Measurements from ENCODE around the gene SDCCAG8. TPM values are rescaled to one million over a fixed set of nuclear protein-coding genes. Genes with fewer than 3 reads are reported as not detected.

Gene SDCCAG8
- total RNA-seq, 3 donors from 2014 or later (not counting 1 experiment from before 2014, with no cell fraction given), result 17.8 to 28.3 (median 21.2) TPM

DNA sequence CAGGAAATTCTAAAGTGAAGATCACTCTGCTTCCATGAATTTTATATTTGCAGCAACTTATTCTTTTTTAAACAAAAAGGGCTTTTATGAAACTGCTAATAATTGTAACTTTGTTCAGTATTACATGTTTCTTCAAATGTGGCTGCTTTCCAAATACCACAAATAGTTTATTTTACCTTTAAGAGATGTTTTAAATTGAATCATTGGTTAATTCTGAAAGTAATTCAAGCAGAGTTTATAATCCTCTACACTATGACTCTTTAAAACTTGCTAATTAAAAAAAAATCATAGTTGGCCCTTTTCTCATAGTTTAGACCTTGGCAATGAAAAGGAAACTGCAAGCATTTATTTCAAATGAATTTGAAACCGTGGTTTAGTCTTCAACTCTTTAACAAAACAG lies 59.6 kb downstream of the SDCCAG8 start:
- Histone ChIP-seq H3K4me1 (ENCODE audit: control insufficient read depth, insufficient read depth, low read length) (no peaks in the 10 kb centered on the region), H3K27me3 (ENCODE audit: control insufficient read depth, insufficient read depth, low read length) (no peaks in the 10 kb centered on the region), H3K27ac (ENCODE audit: low read length) (no peak overlapping the region), H3K36me3 (ENCODE audit: control insufficient read depth, insufficient read depth, low read length) (peaks cover 7% of the 10 kb centered on the region), H3K9me3 (ENCODE audit: control insufficient read depth, insufficient read depth, low read length) (no peaks in the 10 kb centered on the region), H3K4me3 (ENCODE audit: low read length) (no peak overlapping the region)
- WGBS (ENCODE audit: insufficient coverage), result 60% methylated on average over 1 of the region's 1 CpG
- ATAC-seq, result no peak
- no peaks in the 10 kb centered on the region for H3K36me3 Mint-ChIP-seq
- no peak for TF ChIP-seq CTCF (IDR thresholded peaks at IDR 0.05)
- no peaks in the 10 kb centered on the region for H3K4me1 Mint-ChIP-seq
- H3K9me3 Mint-ChIP-seq, result no peaks in the 10 kb centered on the region
- no peaks in the 10 kb centered on the region for H3K27me3 Mint-ChIP-seq (ENCODE audit: low read depth in 2 of 2)
- H3K4me3 Mint-ChIP-seq, result no peak overlapping the region
- DNase-seq, result no peak
- no peak overlapping the region for H3K27ac Mint-ChIP-seq
- intact Hi-C loops (cut with micrococcal nuclease), result no loop called here

DNA sequence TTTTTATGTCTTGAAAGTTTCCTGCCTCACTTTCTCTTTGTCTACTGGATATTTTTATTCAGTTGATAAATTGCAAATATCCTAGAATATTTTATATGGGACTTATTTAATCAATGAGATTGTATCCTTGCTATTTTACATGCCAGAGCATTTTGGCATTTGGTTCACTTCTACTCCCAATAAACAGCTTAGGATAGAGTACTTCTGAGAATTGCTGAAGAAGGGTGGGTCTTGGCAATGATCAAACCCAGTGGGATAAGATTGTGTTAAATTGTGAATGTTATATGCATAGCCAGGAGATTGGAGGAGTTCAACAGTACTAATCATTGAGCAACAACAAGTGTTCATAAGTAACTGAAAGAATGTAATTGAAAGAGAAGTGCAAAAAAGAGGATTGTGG lies 60.1 kb downstream of the SDCCAG8 start:
- no peak for TF ChIP-seq CTCF (IDR thresholded peaks at IDR 0.05)
- DNase-seq (no peak), ATAC-seq (no peak)
- Histone ChIP-seq H3K9me3 (ENCODE audit: control insufficient read depth, insufficient read depth, low read length) (no peaks in the 10 kb centered on the region), H3K36me3 (ENCODE audit: control insufficient read depth, insufficient read depth, low read length) (peaks cover 7% of the 10 kb centered on the region), H3K27ac (ENCODE audit: low read length) (no peak overlapping the region), H3K4me3 (ENCODE audit: low read length) (no peak overlapping the region), H3K4me1 (ENCODE audit: control insufficient read depth, insufficient read depth, low read length) (no peaks in the 10 kb centered on the region), H3K27me3 (ENCODE audit: control insufficient read depth, insufficient read depth, low read length) (no peaks in the 10 kb centered on the region)
- Mint-ChIP-seq H3K9me3 (no peaks in the 10 kb centered on the region), H3K36me3 (no peaks in the 10 kb centered on the region), H3K27ac (no peak overlapping the region), H3K27me3 (ENCODE audit: low read depth in 2 of 2) (no peaks in the 10 kb centered on the region), H3K4me1 (no peaks in the 10 kb centered on the region), H3K4me3 (no peak overlapping the region)
- intact Hi-C loops (cut with micrococcal nuclease), result no loop called here

GRCh38 chr1:243316366-243316989 lies 60.6 kb downstream of the SDCCAG8 start:
- no peak overlapping the region for H3K27ac ChIP-seq (ENCODE audit: low read length)
- H3K36me3 ChIP-seq (ENCODE audit: control insufficient read depth, insufficient read depth, low read length), result peaks cover 7% of the 10 kb centered on the region
- no peaks in the 10 kb centered on the region for H3K4me1 ChIP-seq (ENCODE audit: control insufficient read depth, insufficient read depth, low read length)
- Mint-ChIP-seq H3K4me3 (no peak overlapping the region), H3K27ac (no peak overlapping the region), H3K27me3 (ENCODE audit: low read depth in 2 of 2) (no peaks in the 10 kb centered on the region), H3K36me3 (no peaks in the 10 kb centered on the region), H3K9me3 (no peaks in the 10 kb centered on the region), H3K4me1 (no peaks in the 10 kb centered on the region)
- H3K9me3 ChIP-seq (ENCODE audit: control insufficient read depth, insufficient read depth, low read length), result no peaks in the 10 kb centered on the region
- no peak overlapping the region for H3K4me3 ChIP-seq (ENCODE audit: low read length)
- ATAC-seq, result no peak
- H3K27me3 ChIP-seq (ENCODE audit: control insufficient read depth, insufficient read depth, low read length), result no peaks in the 10 kb centered on the region
- intact Hi-C loops (cut with micrococcal nuclease), result no loop called here
- 95% methylated on average over 11 of the region's 12 CpGs for WGBS (ENCODE audit: insufficient coverage)
- DNase-seq, result no peak
- no peak for TF ChIP-seq CTCF (IDR thresholded peaks at IDR 0.05)

- Mint-ChIP-seq H3K27me3 (ENCODE audit: low read depth in 2 of 2) (no peaks in the 10 kb centered on the region), H3K4me3 (no peak overlapping the region), H3K9me3 (no peaks in the 10 kb centered on the region), H3K27ac (no peak overlapping the region), H3K36me3 (no peaks in the 10 kb centered on the region), H3K4me1 (no peaks in the 10 kb centered on the region)
- no peak for TF ChIP-seq CTCF (IDR thresholded peaks at IDR 0.05)
- 95% methylated on average over 7 of the region's 7 CpGs for WGBS (ENCODE audit: insufficient coverage)
- no peak overlapping the region for H3K27ac ChIP-seq (ENCODE audit: low read length)
- no peak overlapping the region for H3K4me3 ChIP-seq (ENCODE audit: low read length)
- peaks cover 7% of the 10 kb centered on the region for H3K36me3 ChIP-seq (ENCODE audit: control insufficient read depth, insufficient read depth, low read length)
- no peaks in the 10 kb centered on the region for H3K4me1 ChIP-seq (ENCODE audit: control insufficient read depth, insufficient read depth, low read length)
- H3K27me3 ChIP-seq (ENCODE audit: control insufficient read depth, insufficient read depth, low read length), result no peaks in the 10 kb centered on the region
- ATAC-seq, result no peak
- intact Hi-C loops (cut with micrococcal nuclease), result loop anchor here (5.0 to 10.0 kb wide), 2 partner anchors 868 to 1295 kb away; no protein-coding TSS in a partner anchor
- no peak for DNase-seq
- H3K9me3 ChIP-seq (ENCODE audit: control insufficient read depth, insufficient read depth, low read length), result no peaks in the 10 kb centered on the region
Measured at GRCh38 chr1:243320224-243320623, 64.4 kb downstream of the SDCCAG8 start.

Measured in natural killer cell (primary cell).